Ovary (tissue), 3 donors: ENCODE data around the gene SSBP4.

Experiments
- POLR2A ChIP-seq: fragments of 450-650 bp; IDR thresholded peaks from one replicate; pipeline ENCODE4 v1.6.1; 2017; ENCODE audit warnings: antibody characterized with exemption, mild to moderate bottlenecking, moderate library complexity
- TF ChIP-seq, protein P1 (sequence below), 3 donors: fragments of 450-650 bp in 2 of 3; fragments of 200-600 bp in 1 of 3; IDR thresholded peaks; one replicate each; pipeline versions ENCODE4 v1.5.1 to v1.8.0; 2016 to 2022; ENCODE audit warnings: antibody characterized with exemption in 3 of 3, mild to moderate bottlenecking in 1 of 3
- donor health status: DM: no; HTN: no; CAD: no.

DNA sequence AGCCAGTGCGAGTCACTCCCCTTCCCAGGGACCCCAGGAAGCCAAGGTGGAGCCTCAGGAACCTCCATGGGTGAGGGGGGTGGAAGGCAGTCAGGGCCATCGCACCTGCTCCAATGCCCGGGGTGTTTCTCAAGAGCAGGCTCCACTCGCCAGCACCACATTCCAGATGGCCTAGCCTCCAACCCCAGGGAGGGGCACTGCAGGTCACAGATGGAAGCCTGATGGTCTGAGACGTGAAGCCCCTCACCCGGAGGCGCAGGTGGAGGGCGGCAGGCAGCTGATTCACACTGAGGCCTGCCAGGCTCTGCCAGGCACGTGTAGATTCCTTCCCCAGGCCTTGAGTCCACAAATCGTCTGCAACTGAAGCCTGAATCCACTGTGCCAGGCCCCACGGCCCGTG is 41.7 kb downstream of the SSBP4 start:
- TF ChIP-seq POLR2A = no peak
- TF ChIP-seq, protein P1, sequence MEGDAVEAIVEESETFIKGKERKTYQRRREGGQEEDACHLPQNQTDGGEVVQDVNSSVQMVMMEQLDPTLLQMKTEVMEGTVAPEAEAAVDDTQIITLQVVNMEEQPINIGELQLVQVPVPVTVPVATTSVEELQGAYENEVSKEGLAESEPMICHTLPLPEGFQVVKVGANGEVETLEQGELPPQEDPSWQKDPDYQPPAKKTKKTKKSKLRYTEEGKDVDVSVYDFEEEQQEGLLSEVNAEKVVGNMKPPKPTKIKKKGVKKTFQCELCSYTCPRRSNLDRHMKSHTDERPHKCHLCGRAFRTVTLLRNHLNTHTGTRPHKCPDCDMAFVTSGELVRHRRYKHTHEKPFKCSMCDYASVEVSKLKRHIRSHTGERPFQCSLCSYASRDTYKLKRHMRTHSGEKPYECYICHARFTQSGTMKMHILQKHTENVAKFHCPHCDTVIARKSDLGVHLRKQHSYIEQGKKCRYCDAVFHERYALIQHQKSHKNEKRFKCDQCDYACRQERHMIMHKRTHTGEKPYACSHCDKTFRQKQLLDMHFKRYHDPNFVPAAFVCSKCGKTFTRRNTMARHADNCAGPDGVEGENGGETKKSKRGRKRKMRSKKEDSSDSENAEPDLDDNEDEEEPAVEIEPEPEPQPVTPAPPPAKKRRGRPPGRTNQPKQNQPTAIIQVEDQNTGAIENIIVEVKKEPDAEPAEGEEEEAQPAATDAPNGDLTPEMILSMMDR (IDR thresholded peaks at IDR 0.05) = no peak
